Fibroblast of skin of scalp (primary cell): Measurements from ENCODE around the gene SMTNL1.
A peak's percentile ranks its signal among the peaks of the same experiment; 100 is the strongest.

ENCODE experiments used
- DNase-seq: peaks from one replicate; pipeline ENCODE4 v3.0.0-alpha.2; 2013

SMTNL1 gene

DNA sequence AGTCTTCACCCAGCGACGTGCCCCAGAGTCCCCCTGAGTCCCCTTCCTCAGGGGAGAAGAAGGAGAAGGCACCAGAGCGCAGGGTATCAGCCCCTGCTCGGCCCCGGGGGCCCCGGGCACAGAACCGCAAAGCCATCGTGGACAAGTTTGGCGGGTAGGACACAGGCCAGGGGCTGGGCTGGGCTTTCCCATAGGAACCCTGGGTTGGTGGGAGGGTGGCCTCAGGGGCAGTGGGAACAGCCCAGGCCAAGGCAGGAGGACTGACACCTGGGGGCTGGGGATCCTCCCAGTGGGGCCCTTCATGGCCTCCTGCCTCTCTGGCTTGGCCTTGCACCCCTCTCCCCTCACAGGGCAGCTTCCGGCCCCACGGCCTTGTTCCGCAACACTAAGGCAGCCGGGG, 8.5 kb downstream of the SMTNL1 start:
- DNase-seq = no peak

GRCh38 chr11:57546451-57546850, 9.1 kb downstream of the SMTNL1 start:
- DNase-seq = no peak

DNA sequence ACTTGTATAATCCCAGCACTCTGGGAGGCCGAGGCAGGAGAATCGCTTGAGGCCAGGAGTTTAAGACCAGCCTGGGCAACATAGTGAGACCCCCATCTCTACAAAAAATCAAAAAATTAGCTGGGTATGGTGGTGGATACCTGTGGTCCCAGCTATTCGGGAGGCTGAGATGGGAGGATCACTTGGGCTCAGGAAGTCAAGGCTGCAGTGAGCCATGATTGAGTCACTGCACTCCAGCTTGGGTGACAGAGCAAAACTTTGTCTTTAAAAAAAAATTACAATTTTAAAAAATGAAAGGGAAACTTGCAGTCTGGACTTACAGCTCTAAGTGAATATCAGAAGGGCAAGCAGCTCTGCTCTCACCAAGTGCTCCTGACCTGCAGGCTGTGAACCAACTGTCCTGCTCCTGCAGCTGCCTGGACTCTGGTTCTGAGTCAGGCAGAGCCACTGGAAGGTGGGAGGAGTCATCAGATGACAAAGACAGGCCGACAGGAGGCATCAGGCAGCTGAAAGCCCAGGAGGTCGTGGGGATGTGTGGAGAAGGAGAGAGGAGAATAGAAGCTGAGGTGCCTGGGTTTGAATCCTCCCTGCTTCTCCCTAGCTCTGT, 9.6 kb downstream of the SMTNL1 start:
- DNase-seq = peak; percentile 18

GRCh38 chr11:57547854-57548377, 10.5 kb downstream of the SMTNL1 start:
- DNase-seq = no peak

DNA sequence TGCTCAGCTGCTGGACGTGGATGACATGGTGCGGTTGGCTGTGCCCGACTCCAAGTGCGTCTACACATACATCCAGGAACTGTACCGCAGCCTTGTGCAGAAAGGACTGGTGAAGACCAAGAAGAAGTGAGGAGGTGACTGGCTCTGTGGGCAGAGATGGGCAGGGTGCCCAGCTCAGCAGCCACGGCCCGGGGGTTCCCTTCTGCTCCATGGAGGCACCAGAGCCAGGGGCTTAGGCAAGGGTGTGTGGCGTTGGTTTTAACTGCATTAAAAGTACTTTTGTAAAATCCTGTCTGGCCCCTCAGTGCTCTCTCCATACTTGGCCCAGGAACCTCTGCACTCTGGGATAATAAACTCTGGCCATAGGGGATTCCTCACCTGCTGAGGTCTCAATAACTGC, 12.6 kb downstream of the SMTNL1 start:
- no peak for DNase-seq

GRCh38 chr11:57551941-57552340, 14.5 kb downstream of the SMTNL1 start:
- DNase-seq = no peak

- DNase-seq = no peak
These were observed 15.1 kb downstream of the SMTNL1 start for GRCh38 chr11:57552479-57552878.

GRCh38 chr11:57555393-57555792, 18.0 kb downstream of the SMTNL1 start:
- DNase-seq = no peak

GRCh38 chr11:57556041-57556440, 18.6 kb downstream of the SMTNL1 start:
- DNase-seq = no peak

- no peak for DNase-seq
These were observed 22.8 kb downstream of the SMTNL1 start for GRCh38 chr11:57560146-57560545.

GRCh38 chr11:57562596-57562995, 25.2 kb downstream of the SMTNL1 start:
- DNase-seq = no peak

DNA sequence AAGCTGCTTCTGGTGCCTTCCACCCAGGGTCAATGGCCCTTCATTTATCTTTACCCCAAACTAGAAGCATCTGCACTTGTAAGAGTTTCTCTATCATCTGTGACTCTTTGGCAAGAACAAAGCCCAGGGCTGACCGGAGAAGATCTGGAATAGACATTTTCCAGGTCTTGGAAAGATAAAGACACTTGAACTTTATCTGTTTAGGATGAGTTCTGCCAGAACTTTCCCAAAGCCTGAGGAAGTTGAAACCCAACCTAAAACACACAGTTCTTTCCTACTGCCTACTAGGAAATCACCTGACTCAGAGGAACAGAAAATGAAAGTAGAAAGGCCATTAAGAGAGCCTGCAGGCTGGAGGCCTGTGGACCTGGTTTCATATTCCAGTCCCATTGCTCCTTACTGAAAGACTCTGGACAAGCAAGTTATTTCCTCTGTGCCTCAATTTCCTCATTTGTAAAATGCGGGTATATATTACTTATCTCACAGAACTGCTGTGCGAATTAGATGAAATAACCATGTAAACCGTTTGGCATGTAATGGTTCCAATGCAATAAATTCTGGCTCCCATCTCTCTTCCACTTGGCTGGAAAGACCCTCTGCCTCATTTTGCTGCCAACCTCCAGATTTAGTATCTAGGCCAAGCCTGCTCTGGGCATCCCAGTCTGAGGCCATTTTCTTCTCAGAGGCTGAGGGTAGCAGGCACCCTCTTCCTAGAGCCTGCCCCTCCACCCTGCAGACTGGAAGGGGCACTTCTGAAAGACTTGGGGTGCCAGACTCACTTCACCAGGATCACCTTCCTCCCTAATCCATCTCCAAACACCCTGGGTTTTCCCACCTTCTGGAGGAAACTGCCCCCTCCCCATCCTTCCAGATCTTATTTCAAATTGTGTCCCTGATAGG, 28.9 kb downstream of the SMTNL1 start:
- peak; percentile 6 for DNase-seq

- DNase-seq = no peak
These were observed 29.6 kb downstream of the SMTNL1 start for GRCh38 chr11:57566905-57567514.

DNA sequence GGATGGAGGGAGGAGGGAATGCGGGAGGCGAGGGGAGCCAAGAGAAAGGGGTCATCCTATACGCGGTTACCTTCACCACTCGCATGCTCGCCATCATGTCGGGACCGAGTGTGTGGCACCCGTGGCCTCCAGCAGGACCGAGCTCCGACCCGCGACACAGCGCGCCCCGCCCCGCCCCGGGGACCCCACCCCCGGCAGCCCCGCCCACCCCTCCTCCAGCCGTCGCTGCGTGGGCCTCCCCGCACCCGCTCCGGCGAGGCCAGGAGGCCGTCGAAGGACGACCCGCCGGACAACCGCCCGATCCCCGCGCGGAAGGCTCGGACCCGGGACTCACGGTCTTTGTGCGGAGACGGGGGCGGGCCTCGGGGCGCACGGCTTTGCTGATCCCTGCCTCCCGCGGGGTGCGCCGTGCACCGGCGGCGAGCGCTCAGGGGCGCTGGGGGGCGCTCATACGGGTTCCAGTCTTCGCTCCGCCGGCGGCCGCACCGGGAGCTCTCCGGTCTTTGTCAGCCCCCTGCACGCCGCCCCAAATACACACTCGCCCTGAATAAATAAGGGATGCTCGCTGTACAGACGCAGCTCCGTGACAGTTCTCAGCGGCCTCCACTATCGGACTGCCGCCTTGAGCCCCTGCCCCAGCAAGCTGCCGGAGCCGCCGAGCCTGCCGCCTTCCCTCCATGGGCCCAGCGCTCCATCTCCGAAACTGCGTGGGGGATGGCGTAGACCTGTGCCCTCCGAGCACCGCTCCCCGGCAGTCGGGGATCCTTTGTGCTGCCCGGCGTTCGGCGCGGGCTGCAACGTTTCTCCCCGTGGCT, 30.3 kb downstream of the SMTNL1 start, which contains the start of gene UBE2L6:
UBE2L6 (minus strand) TSS at position 158 of the 815 bp plus-strand sequence; CDS start at position 97, 61 bp downstream.
- DNase-seq = peak; percentile 71

DNA sequence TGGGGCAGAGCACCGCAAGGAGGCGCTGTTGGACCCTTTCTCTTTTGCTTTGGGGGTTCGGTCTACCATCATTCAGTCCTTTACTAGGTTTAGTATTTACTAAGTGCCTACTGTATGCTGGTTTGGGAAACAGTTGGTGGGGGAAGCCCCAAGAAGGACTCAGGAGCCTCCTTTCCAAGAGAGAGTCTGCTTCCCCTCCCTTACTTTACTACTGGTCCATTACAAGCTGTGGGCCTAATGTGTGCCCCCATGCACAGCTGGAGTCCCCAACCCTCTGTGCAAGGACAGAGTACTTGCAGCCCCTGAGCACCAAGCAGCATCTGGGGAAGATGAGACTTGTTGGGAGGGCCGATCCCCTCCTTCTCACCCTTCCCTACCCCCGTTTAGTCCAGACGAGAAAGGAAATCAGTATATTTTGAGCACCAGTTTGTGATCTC, 31.0 kb downstream of the SMTNL1 start:
- no peak for DNase-seq

- DNase-seq = no peak
These were observed 34.2 kb downstream of the SMTNL1 start for GRCh38 chr11:57571606-57572005.

DNA sequence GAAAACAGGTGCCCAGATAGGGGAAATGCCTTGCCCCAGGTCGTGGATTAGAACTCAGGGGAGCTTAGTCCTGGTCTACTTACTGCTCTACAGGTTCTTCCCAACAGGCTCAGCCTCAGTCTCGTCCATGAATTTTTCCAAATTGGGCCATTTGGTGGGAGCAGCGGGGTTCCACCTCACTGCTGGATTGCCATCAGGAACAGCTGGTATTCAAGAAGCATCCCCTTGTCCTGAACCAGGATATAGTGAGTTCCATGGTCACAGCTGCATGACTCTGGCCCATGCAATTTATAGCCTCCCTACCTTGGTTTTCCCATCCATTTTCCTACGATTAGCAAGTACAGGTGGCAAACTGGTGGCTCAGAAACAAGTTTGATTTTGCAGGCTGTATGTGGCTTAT, 36.7 kb downstream of the SMTNL1 start:
- no peak for DNase-seq

DNA sequence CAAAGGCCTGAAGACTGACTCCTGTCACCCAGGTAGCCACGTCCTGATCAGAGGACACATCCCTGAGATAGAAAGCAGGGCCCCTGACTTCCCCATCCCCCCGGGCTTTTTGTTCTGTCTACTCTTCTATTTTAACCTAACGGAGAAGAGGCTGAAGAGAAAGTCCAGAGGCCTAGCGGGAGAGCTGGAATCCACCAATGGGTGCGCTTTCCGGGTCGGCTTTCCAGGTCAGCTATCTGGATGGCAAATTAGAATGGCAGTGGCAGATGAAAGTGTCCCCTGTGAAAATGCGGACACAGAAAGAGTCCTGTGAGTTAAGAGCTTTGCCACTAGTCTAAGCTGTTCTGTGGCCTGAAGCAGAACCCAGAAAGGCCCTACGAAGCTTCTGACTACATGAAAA, 46.9 kb downstream of the SMTNL1 start:
- no peak for DNase-seq

DNA sequence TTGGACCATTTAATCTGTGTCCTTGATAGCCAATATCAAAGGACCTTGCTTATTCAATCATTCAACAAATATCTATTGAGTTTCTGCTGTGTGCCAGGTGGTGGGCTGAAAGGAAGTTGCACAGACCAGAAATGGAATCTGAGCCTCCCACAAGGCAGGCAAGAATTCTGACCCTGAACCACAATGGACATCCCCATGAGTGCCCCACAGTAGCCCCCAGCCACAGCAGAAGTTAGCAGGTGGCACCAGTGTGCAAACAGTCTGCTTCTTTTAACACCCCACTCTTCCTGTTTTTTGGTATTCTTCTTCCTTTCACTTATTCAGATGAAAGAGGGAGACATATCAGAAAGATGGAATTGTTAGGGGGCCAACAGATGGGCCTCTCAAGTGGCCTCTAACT, 47.9 kb downstream of the SMTNL1 start:
- no peak for DNase-seq

GRCh38 chr11:57586711-57587245, 49.4 kb downstream of the SMTNL1 start:
- DNase-seq = no peak

DNA sequence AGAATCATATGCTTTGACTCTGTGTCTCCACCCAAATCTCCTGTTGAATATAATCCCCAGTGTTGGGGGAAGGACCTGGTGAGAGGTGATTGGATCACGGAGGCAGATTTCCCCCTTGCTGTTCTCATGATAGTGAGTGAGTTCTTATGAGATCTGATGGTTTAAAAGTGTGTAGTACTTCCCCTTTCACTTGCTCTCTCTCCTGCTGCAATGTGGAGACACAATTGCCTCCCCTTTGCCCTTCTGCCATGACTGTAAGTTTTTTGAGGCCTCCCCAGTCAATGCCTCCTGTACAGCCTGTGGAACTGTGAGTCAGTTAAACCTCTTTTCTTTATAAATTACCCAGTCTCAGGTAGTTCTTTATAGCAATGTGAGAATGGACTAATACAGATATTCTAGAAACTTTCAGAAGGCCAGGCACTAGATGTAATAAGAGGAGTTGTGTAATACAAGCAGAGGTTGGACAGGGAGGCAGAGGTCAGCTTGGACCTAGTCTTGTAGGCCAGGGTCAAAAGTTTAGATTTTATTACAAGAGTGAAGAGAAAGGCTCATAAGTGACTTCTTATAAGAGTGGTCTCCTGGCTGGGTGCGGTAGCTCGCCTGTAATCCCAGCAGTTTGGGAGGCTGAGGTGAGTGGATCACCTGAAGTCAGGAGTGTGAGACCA, 50.8 kb downstream of the SMTNL1 start:
- DNase-seq = no peak
